ENCODE measurements around the gene TBC1D14. TPM values are rescaled to one million over a fixed set of nuclear protein-coding genes. Genes with fewer than 3 reads are reported as not detected.

TBC1D14 gene
- total RNA-seq, 2 experiments from 2014 or later: 46.9 to 47.4 TPM

DNA sequence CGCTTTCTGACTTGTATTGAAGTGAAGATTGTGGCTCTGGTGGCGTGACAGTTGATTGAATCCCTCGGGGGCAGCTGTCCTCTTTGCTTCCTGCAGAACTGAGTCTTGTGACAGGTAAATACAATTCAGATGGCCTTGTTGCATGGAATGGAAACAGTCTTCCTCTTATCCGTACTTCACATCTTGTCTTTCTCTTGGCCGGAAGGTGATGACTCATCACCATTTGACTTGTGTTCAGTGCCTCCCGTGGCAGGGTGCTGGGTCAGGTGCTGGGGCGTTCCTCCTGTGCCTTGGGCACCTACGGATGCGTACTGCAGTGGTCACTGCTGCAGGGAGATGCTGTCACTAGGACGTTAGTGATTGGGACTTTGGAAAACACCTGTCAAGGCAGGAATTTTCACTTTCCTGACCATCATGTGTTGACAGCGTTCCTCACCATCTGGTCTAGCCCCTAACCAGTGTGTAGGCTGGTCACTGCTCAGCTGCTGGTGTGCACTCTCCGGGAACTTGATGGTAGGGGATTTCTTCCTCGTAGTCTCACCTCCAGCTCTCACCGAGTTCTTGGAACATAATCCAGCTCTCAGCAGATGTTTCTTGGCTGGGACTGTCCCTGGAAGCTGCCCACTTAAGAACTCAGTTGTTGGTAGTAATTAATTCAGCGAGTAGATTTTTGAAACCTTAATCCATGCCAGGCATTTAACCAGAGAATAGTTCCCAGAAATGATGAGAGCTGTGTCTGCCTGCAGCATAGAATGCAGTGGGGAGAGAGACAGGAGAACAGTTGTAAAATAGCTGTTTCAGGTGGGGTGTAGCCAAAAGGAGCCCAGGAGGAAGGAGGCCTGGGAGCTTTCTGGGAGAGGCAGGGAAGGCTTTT, 7.2 kb downstream of the TBC1D14 start:
- ChIA-PET POLR2A (interaction anchor here (0.9 kb wide), 1 partner anchor 17 kb away, joined by 4 read pairs; no protein-coding TSS in a partner anchor), CTCF (interaction anchor here (1.2 to 1.9 kb wide), 2 partner anchors 9 to 58 kb away, joined by 3 to 6 read pairs; no protein-coding TSS in a partner anchor)

DNA sequence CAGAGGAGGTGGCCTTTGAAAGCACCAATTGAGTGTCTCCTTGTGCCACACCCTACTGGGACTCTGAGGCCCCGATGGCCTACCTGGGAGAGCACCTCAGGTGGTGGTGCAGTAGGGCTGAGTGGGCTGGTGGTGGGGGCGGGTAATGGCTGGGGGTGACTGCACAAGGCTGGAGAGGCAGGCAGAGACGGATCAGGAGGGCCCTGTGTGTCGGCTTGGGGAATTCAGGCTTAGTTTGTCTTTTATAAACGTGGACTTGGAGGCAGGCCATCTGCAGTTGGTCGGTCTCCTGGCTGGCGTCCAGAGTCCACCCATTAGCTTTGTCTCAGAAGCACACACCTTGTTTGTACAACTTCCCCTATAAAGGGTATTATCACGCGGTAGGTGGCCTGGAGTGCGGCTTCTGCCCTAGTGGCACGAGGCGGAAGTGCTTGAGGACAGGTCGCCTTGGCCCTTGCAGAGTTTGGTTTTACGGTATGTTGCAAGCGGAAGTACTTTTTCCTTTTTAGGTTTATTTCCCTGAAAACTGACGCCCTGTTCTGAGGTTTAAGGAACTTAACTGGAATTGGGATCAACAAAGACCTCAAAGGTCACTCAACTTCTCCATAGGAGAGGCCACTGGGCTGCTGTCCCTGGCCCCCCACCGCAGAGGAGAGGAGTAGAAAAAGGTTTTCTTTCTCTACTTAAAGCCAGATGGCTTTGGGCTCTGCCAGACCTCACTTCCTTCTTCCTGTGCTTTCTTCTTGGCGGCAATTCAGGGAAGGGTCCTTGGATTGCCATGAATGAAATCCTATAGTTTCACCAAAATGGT, 8.0 kb downstream of the TBC1D14 start:
- ChIA-PET POLR2A (interaction anchor here (0.6 to 1.2 kb wide), 3 partner anchors 9 to 18 kb away, joined by 3 to 7 read pairs (median 4); no protein-coding TSS in a partner anchor), CTCF (interaction anchor here (1.2 to 1.9 kb wide), 2 partner anchors 8 to 57 kb away, joined by 3 to 6 read pairs; no protein-coding TSS in a partner anchor)

DNA sequence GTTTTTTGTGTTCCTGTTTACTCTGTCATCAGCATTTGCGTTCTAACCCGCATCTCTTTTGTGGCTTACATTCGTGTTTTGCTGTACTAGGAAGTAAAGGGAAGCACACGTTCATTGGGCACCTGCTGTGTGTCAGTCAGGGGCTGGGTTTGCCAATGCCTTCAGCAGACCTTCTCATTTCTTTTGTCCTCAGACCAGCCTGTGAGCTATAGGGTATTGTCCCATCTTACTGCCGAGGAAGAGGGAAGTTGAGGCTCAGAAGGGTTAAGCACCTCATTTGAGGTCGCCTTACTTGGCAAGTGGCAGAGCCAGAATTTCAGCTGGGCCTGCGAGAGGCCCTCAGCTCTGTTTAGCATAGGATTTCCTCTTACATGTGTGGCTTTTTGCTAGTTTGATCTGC, 8.7 kb downstream of the TBC1D14 start:
- CTCF ChIA-PET: interaction anchor here (0.7 to 1.9 kb wide), 2 partner anchors 9 to 56 kb away, joined by 3 to 6 read pairs; no protein-coding TSS in a partner anchor
- POLR2A ChIA-PET: interaction anchor here (0.6 to 1.2 kb wide), 2 partner anchors 9 to 17 kb away, joined by 3 to 7 read pairs; no protein-coding TSS in a partner anchor

DNA sequence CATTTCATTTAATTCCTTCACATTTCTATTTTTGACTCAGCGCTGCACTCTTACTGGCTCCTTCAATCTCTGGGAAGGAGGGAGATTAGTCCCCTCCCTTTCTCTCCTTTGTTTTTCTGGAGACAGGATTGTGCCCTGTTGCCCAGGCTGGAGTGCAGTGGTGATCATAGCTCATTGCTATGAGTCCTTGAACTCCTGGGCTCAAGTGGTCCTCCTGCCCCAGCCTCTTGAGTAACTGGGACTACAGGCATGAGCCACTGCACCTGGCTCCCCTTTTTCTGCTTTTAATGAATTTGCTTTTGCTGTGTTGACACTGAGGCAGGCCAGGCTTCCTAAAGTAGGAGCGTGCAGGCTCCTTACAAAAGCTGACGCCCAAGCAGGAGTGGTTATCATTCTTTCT, 10.5 kb downstream of the TBC1D14 start:
- POLR2A ChIA-PET: no interaction called here

DNA sequence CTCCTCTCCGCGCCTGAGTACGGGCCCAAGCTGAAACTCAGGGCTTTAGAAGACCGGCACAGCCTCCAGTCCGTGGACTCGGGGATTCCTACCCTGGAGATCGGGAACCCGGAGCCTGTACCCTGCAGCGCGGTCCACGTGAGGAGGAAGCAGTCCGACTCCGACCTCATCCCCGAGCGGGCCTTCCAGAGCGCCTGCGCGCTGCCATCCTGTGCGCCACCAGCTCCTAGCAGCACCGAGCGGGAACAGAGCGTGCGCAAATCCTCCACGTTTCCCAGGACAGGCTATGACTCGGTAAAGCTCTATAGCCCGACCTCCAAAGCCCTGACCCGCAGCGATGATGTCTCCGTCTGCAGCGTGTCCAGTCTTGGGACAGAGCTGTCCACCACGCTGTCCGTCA, 13.9 kb downstream of the TBC1D14 start:
- ChIA-PET CTCF (no interaction called here), POLR2A (no interaction called here)

More for the DNA sequence above, 10.5 kb downstream of the TBC1D14 start:
- CTCF ChIA-PET: no interaction called here

DNA sequence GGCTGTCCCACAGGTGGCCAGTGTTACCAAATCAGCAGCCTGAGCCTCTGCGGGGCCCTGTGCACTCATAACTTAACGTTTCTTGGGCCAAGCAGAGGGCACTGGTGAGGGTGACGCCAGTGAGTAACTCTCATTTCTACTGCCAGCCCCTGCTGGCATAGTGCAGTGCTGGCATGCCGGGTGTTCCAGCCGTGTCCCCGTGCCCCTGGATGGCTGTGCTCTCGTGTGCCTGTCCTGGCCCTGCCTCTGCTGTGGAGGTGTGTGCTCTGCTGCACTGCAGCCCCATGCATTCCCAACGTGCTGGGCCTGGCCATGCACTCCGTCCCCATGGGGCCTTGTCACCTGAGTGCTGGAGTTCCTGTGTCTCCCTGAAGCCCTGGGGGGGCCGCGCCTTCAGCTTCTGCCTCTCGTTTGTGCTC, 14.7 kb downstream of the TBC1D14 start:
- CTCF ChIA-PET: no interaction called here
- POLR2A ChIA-PET: no interaction called here

DNA sequence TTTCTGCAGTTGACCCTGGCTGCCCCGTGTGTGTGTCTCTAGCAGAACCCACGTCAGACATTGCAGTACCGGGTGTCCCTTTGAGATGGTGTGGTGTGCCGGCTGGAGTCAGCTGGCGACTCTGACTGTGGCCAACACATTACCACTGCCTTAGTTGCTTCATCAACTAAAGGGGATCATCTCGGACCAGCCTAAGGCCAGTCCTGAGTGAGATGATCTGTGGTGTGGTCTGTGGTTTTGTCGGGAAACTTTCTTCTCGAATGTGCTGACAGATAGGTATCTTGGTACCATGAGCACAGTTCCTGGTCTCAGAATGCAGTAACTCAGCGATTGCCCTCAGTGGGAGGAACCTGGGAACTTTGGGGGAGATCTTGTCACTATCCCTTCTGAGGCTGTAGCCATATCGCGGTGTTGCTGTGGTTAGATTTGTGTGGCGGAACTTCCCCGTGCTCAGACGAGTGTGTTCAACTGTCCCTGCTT, 15.8 kb downstream of the TBC1D14 start:
- ChIA-PET POLR2A (no interaction called here), CTCF (no interaction called here)

DNA sequence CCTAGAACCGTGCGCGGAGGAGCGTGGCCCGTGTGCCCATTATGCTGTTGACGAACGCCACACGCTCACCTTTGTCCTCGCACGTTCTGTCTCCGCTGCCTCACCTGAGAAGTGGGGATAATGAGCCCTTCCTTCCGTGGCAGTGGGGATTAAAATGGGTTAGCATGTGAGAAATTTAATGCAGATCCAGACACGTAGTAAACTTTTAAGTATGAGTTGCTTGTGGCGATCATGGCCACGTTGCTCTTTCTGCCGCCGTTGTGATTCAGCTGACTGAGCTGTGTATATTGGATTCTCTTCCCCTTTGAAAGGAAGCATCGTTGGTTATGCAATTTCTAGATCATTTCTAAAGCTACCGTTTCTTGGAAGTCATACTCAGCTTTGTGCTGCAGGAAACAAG, 16.5 kb downstream of the TBC1D14 start:
- ChIA-PET CTCF (interaction anchor here (1.0 to 1.7 kb wide), 3 partner anchors 9 to 20 kb away, joined by 3 to 4 read pairs (median 3); no protein-coding TSS in a partner anchor), POLR2A (interaction anchor here (0.9 kb wide), 1 partner anchor 17 kb away, joined by 3 read pairs; the partner anchor contains the start of gene TBC1D14)

- POLR2A ChIA-PET: interaction anchor here (0.6 to 0.9 kb wide), 2 partner anchors 17 to 101 kb away, joined by 3 read pairs; partner anchors contain the start of gene TBC1D14
- CTCF ChIA-PET: interaction anchor here (0.9 to 1.7 kb wide), 5 partner anchors 8 to 47 kb away, joined by 3 to 4 read pairs (median 3); no protein-coding TSS in a partner anchor
Observed at GRCh38 chr4:6926681-6927478, 17.3 kb downstream of the TBC1D14 start.

DNA sequence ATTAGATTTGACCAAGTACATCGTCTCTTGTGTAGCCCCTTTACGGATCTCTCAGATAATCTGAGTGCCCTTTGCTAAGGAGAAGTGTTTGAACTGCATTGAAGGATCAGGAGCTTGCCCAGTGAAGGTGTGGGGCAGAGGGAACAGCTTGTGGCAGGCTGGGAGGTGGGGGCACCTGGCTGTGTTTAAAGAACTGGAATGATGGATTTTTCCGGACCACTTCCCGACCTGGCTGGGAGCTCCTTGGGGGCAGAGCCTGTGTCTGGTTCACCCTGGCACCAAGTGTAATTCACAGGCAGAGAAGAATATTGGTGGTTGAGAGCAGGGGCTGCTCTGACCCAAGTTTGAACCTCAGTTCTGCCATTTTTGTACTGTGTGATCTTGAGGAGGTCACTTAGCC, 18.5 kb downstream of the TBC1D14 start:
- CTCF ChIA-PET: no interaction called here
- POLR2A ChIA-PET: interaction anchor here (0.6 kb wide), 1 partner anchor 18 kb away, joined by 15 read pairs; no protein-coding TSS in a partner anchor

DNA sequence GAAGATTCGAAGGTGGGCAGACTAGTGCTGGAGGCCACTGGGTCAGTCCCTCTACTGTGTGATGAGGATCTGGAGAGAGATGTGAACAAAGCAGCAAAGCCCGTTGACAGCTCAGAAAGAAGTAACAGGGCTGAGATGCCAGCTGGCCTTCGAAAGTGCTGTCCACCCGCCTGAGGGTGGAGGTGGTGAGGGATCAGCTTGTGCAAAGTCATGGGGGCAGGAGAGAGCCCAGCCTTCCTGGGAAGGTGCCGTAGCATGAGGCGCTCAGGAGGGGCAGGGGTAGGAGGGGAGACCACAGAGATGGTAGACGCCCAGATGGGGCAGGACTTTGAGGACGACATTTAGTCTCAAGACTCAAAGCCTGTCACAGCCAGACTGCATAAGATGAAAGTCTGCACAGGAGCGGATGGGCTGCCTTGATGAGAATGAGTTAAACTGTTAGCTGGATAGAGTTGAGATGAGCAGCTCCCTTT, 19.7 kb downstream of the TBC1D14 start:
- ChIA-PET CTCF (no interaction called here), POLR2A (no interaction called here)

DNA sequence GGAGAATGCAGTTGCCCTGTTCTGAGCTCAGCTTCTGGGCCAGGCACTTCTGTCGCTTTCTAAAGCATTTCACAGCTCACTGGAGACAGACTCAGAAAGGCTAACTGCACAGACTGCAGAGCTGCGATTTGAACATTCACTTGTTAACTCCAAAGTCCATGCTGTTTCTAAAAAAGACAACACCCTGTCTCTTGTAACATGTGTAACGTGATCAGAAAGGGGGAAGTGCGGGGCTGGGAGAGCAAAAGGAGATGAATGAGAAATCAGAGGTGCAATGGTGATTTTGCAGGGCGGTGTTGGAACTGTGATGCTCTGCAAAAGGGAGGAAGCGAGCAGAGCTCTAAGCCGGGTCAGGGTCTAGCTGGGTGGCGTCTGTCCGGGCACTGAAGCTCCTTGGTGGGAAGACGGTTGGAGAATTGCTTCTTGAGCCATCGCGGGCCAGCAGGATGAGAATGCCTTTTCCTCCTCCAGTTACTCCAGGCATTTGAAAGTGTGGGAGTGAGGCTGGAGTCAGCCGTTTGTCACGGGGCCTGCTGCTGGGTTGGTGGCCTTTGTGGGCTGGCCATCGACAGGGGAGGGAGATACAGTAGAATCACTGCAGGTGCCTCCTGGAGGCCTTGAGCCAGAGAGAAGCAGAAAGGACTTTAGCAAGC, 20.3 kb downstream of the TBC1D14 start:
- ChIA-PET POLR2A (no interaction called here), CTCF (interaction anchor here (0.9 kb wide), 1 partner anchor 11 kb away, joined by 3 read pairs; no protein-coding TSS in a partner anchor)

DNA sequence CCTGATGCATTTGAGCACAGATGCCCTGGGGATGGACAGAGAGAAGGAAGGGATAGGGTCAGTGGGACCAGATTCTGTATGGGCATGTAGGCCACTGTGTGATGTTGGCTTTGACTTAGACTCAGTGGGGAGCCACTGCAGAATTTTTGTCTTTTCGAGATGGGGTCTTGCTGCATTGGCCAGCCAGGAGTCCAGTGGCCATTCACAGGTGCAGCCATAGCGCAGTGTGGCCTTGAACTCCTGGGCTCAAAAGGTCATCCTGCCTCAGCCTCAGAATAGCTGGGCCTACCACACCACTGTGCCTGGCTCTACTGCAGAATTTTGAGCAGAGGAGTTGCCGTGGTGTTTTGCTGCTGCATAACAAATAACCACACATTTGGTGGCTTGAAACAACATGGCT, 22.8 kb downstream of the TBC1D14 start:
- ChIA-PET CTCF (no interaction called here), POLR2A (interaction anchor here (0.7 kb wide), 1 partner anchor 106 kb away, joined by 3 read pairs; no protein-coding TSS in a partner anchor)

- ChIA-PET CTCF (no interaction called here), POLR2A (no interaction called here)
Observed at GRCh38 chr4:6932918-6933317, 23.3 kb downstream of the TBC1D14 start.

GRCh38 chr4:6933691-6934430, 24.2 kb downstream of the TBC1D14 start:
- ChIA-PET CTCF (interaction anchor here (1.3 to 1.5 kb wide), 2 partner anchors 8 to 40 kb away, joined by 3 read pairs; no protein-coding TSS in a partner anchor), POLR2A (no interaction called here)

DNA sequence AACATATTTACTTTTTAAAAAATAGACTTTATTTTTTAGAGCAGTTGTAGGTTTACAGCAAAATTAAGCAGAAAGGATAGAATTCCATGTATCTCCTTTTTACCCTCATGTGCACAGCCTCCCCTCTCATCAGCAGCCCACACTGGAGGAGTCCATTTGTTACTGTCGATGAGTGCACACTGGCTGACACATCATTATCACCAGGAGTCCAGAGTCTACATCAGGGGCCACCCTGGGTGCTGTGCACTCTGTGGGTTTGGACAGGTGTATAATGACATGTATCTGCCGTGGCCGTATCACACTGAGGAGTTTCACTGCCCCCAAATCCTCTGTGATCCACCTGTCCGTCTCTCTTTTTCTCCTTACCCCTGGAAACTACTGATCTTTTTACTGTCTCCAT, 26.3 kb downstream of the TBC1D14 start:
- CTCF ChIA-PET: no interaction called here
- POLR2A ChIA-PET: no interaction called here

- CTCF ChIA-PET: interaction anchor here (0.9 kb wide), 1 partner anchor 13 kb away, joined by 3 read pairs; no protein-coding TSS in a partner anchor
- POLR2A ChIA-PET: no interaction called here
Observed at GRCh38 chr4:6937201-6937600, 27.6 kb downstream of the TBC1D14 start.

Measured in activated CD8-positive, alpha-beta memory T cell treated with anti-CD3 and anti-CD28 coated beads for 36 hours (primary cell).